ENCODE results near the gene FRMD4A. TPM values are rescaled to one million over a fixed set of nuclear protein-coding genes. Genes with fewer than 3 reads are reported as not detected.

FRMD4A gene
- total RNA-seq, 2 experiments from 2014 or later = 3.1 to 3.7 TPM

DNA sequence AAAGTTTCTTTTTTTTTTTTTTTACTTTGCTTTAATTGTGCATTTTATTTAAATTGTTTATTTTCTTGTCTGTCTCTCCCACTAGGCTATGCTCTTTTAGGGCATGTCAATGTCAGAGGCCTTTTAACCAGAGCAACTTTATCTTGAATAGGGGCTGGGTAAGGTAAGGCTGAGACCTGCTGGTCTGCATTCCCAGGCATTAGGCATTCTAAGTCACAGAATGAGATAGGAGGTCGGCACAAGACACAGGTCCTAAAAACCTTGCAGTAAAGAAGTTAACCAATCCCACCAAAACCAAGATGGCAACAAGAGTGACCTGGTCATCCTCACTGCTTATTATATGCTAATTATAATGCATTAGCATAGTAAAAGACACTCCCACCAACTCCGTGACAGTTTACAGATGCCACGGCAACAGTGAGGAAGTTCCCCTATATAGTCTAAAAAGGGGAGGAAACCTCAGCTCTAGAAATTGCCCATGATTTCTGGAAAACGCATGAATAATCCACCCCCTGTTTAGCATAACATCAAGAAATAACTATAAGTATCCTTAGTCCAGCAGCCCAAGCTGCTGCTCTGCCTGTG lies 47.0 kb upstream of the FRMD4A start:
- CTCF ChIA-PET = no interaction called here
- H3K36me3 Mint-ChIP-seq (ENCODE audit: low read depth) = no peaks in the 10 kb centered on the region

DNA sequence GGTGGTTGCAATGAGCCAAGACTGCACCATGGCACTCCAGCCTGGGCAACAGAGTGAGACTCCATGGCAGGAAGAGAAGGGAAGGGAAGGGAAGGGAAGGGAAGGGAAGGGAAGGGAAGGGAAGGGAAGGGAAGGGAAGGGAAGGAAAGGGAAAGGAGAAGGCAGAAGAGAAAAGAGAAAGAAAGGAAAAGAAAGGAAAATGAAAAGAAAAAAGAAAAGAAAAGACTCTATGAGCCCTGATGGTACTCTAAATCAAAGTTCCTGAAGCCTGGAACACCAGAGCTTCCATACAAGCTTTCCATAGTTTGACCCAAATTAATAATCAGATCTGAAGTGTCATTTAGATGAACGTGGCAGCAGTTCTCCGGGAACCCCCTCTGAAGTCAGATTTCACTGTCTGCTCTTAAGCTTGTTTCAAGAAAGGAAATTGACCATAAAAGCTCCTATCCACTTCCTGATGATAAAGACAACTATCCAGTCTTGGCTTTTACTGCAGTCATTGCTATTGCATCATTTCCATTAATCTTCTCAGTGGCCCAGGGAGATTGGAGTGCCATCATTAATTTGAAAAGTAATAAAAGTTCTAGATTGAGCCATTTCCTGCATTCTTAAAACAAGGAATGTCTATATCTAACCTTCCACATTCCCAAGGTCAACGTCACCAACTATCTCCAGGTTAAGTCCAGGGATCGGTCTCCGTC lies 44.2 kb upstream of the FRMD4A start:
- H3K9me3 Mint-ChIP-seq = no peaks in the 10 kb centered on the region
- intact Hi-C loops (cut with DNase I, micrococcal nuclease) = no loop called here
- no peaks in the 10 kb centered on the region for H3K4me1 ChIP-seq (ENCODE audit: insufficient read depth, low read length)
- H3K9me3 ChIP-seq (ENCODE audit: control insufficient read depth in 1 of 2, insufficient read depth in 1 of 2, low read length in 2 of 2) = no peaks in the 10 kb centered on the region
- no peak for ATAC-seq (ENCODE audit: poor library complexity)
- H3K36me3 Mint-ChIP-seq (ENCODE audit: low read depth) = no peaks in the 10 kb centered on the region
- H3K4me3 ChIP-seq (ENCODE audit: low read length) = no peak overlapping the region
- H3K27me3 ChIP-seq (ENCODE audit: control insufficient read depth in 1 of 2, insufficient read depth in 2 of 2, low read length in 2 of 2) = peaks cover 3 to 10% of the 10 kb centered on the region in 2 experiments
- no peaks in the 10 kb centered on the region for H3K36me3 ChIP-seq (ENCODE audit: insufficient read depth, low read length)
- no peak overlapping the region for H3K4me3 Mint-ChIP-seq
- ChIA-PET POLR2A (no interaction called here), CTCF (no interaction called here)
- TF ChIP-seq, protein P1, sequence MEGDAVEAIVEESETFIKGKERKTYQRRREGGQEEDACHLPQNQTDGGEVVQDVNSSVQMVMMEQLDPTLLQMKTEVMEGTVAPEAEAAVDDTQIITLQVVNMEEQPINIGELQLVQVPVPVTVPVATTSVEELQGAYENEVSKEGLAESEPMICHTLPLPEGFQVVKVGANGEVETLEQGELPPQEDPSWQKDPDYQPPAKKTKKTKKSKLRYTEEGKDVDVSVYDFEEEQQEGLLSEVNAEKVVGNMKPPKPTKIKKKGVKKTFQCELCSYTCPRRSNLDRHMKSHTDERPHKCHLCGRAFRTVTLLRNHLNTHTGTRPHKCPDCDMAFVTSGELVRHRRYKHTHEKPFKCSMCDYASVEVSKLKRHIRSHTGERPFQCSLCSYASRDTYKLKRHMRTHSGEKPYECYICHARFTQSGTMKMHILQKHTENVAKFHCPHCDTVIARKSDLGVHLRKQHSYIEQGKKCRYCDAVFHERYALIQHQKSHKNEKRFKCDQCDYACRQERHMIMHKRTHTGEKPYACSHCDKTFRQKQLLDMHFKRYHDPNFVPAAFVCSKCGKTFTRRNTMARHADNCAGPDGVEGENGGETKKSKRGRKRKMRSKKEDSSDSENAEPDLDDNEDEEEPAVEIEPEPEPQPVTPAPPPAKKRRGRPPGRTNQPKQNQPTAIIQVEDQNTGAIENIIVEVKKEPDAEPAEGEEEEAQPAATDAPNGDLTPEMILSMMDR (IDR thresholded peaks at IDR 0.05) = no peak
- H3K4me1 Mint-ChIP-seq (ENCODE audit: low read depth) = no peaks in the 10 kb centered on the region
- H3K27ac ChIP-seq (ENCODE audit: low read depth in 1 of 2, low read length in 2 of 2) = no peak overlapping the region
- no peak overlapping the region for H3K27ac Mint-ChIP-seq
- peaks cover 33% of the 10 kb centered on the region for H3K27me3 Mint-ChIP-seq
- DNase-seq = no peak

More for the DNA sequence above, 47.0 kb upstream of the FRMD4A start:
- Mint-ChIP-seq H3K4me3 (no peak overlapping the region), H3K27ac (no peak overlapping the region), H3K9me3 (no peaks in the 10 kb centered on the region), H3K27me3 (peaks cover 21% of the 10 kb centered on the region), H3K4me1 (ENCODE audit: low read depth) (peaks cover 14% of the 10 kb centered on the region)
- peaks cover 13% of the 10 kb centered on the region for H3K4me1 ChIP-seq (ENCODE audit: insufficient read depth, low read length)
- no peak overlapping the region for H3K27ac ChIP-seq (ENCODE audit: low read depth in 1 of 2, low read length in 2 of 2)
- no peak overlapping the region for H3K4me3 ChIP-seq (ENCODE audit: low read length)
- H3K9me3 ChIP-seq (ENCODE audit: control insufficient read depth in 1 of 2, insufficient read depth in 1 of 2, low read length in 2 of 2) = no peaks in the 10 kb centered on the region
- no peaks in the 10 kb centered on the region for H3K27me3 ChIP-seq (ENCODE audit: control insufficient read depth in 1 of 2, insufficient read depth in 2 of 2, low read length in 2 of 2)
- ATAC-seq (ENCODE audit: poor library complexity) (no peak), DNase-seq (no peak)
- intact Hi-C loops (cut with DNase I, micrococcal nuclease) = no loop called here
- POLR2A ChIA-PET = no interaction called here
- H3K36me3 ChIP-seq (ENCODE audit: insufficient read depth, low read length) = no peaks in the 10 kb centered on the region
- TF ChIP-seq, protein P1 (IDR thresholded peaks at IDR 0.05) = no peak

DNA sequence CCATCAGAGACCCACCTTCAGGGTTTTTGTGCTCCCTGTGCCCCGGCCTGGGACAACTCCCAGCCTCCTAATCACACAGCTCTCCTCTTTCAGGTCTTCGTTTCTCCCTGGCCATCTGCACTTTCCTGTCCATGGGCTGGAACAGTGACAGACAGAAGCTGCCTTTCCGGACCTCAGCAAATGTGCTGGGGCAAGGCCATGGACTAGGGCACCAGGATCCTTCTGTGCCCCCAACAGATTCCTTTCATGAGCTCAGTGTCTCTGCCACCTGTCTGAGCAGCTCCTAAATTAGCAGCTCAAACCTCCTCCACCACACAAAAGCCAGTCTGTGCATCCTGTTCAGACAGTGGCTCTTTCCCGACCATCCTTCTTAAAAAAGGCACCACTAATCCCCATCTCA lies 41.9 kb upstream of the FRMD4A start:
- TF ChIP-seq, protein P1 (IDR thresholded peaks at IDR 0.05) = no peak
- no peak for ATAC-seq (ENCODE audit: poor library complexity)
- no peaks in the 10 kb centered on the region for H3K9me3 ChIP-seq (ENCODE audit: control insufficient read depth in 1 of 2, insufficient read depth in 1 of 2, low read length in 2 of 2)
- H3K4me3 Mint-ChIP-seq = no peak overlapping the region
- H3K27me3 ChIP-seq (ENCODE audit: control insufficient read depth in 1 of 2, insufficient read depth in 2 of 2, low read length in 2 of 2) = peaks cover 3 to 11% of the 10 kb centered on the region in 2 experiments
- H3K36me3 ChIP-seq (ENCODE audit: insufficient read depth, low read length) = no peaks in the 10 kb centered on the region
- DNase-seq = no peak
- ChIA-PET CTCF (no interaction called here), POLR2A (no interaction called here)
- no peak overlapping the region for H3K27ac Mint-ChIP-seq
- no peaks in the 10 kb centered on the region for H3K9me3 Mint-ChIP-seq
- H3K36me3 Mint-ChIP-seq (ENCODE audit: low read depth) = no peaks in the 10 kb centered on the region
- intact Hi-C loops (cut with DNase I, micrococcal nuclease) = no loop called here
- H3K27ac ChIP-seq (ENCODE audit: low read depth in 1 of 2, low read length in 2 of 2) = no peak overlapping the region
- no peak overlapping the region for H3K4me3 ChIP-seq (ENCODE audit: low read length)
- no peaks in the 10 kb centered on the region for H3K4me1 Mint-ChIP-seq (ENCODE audit: low read depth)
- H3K4me1 ChIP-seq (ENCODE audit: insufficient read depth, low read length) = no peaks in the 10 kb centered on the region
- peaks cover 36% of the 10 kb centered on the region for H3K27me3 Mint-ChIP-seq
